GM19023 (cell line): Measurements from ENCODE around the gene SRSF1.
"Not testable (repeated sequence)": the region's sequence is repeated elsewhere in the genome, so short reads cannot be mapped to it uniquely, and the experiment has no call there.

Source experiments
- ATAC-seq: cut with Tn5 transposase; IDR thresholded peaks from one replicate; pipeline ENCODE4 v1.9.1; 2021; ENCODE audit warnings: mild to moderate bottlenecking, moderate library complexity; ENCODE audit not compliant: unreplicated experiment

The SRSF1 gene

GRCh38 chr17:57991537-57991936 lies 15.5 kb downstream of the SRSF1 start:
- no peak for ATAC-seq

GRCh38 chr17:57990037-57990436 lies 17.0 kb downstream of the SRSF1 start:
- no peak for ATAC-seq

GRCh38 chr17:57988301-57989250 lies 18.5 kb downstream of the SRSF1 start:
- ATAC-seq = peak; percentile 74

- peak; percentile 69 for ATAC-seq
Observed at GRCh38 chr17:57987581-57988300, 19.3 kb downstream of the SRSF1 start, which contains the start of gene VEZF1. Gene VEZF1, minus strand, starts transcription at chr17:57988254. Its CDS starts 143 bp downstream, at chr17:57988111.

- ATAC-seq = peak; percentile 10
Observed at GRCh38 chr17:57986841-57987580, 20.0 kb downstream of the SRSF1 start.

- no peak for ATAC-seq
Observed at GRCh38 chr17:57985675-57985974, 21.4 kb downstream of the SRSF1 start.

DNA sequence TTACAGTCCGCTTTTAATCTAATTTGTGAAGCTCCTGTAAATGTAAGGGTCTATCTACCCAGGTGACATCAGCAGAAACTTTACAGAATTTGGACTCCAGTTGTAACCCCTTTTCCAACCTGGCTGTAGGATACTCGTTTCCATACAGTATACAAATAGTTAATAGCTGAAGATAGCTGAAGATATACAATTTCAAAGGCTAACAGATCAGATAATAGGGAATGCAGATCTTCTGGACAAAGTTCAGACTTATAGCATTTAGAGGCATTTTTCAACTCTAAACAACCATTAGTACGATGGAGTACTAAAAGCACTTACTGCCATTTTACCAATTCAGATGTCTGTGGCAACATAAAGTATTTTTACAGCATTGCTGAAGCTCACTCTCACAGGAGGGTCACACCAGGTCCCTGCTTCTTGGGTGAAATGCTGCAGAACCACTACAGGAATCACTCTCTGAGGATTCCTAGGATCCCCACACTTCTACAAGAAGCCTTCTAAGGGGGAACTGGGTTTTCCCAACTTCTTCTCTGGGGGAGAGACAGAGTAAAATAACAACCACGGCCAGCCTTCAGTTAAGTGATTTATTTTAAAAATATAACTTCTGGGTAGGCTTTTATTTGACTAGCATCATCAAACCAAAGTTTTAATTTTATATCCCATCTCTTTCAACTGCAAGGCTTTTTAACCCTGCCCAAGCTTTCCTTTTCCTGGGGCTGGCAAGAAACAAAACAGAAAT lies 21.9 kb downstream of the SRSF1 start:
- no peak for ATAC-seq

GRCh38 chr17:57984261-57984890 lies 22.7 kb downstream of the SRSF1 start:
- ATAC-seq = no peak

DNA sequence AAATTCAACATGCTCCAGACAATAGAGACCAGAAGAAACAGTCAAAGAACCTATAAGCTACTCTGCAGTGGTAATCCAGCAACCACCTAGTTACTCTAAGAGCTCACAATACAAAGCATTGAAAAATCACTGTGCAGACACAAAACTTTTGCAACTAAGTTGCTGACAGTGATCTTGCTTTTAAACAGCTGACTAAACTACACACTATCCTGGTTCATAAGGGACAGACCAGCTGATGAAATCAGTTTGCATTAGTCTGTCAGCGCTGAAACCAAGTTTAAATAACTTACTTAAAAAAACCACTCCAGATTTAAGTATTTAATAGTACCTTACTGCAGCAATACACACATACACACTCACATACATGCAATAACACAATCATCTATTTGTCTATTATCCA lies 23.6 kb downstream of the SRSF1 start:
- ATAC-seq = no peak

DNA sequence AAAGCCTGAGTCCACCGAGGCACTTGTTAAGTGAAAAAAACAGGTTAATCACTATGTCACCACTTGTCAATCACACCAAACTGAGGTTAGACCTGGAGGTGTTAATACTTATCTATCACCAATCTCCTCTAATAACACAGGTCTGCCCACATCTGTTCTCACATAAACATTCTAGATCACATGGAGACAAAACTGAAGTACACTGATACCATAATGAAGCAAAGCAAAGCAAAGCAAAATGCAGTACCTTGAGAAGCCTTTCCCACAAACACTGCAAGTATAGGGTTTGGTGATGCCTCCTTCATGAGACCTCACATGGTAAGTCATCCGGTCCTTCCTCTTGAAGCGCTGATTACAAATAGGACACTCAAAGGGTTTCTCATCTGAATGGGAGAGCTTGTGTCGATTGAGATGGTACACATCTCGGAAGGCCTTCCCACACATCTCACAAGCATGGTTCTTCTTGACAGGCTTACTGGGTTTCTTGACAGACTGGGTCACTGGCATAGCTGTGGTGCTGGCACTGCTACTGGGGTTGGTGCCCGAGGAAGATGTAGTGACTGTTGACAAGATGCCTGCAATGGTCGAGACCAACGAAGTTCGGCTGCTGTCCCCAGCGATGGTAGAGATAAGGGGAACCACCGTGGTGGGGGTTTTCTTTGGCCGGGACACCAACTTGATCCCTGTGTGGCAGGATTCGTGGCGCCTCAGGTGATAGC lies 24.4 kb downstream of the SRSF1 start:
- no peak for ATAC-seq

- no peak for ATAC-seq
Observed at GRCh38 chr17:57980522-57980921, 26.5 kb downstream of the SRSF1 start.

DNA sequence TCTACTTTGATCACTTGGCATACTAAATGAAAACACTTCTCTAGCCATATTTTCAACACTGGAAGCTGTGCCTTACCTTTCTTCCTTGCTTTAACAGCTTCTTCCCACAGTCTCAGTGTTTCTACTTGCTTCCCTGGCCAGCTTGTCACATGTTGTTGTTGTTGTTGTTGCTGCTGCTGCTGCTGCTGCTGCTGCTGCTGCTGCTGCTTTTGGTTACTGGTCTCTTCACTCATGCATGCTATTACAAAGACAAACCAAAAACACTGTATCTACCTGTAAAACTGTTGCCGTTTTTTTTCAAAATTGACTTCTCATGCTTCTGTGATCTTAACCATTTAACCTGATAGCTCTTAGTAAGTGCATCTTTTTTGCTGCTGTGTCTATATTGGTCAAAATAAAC lies 28.0 kb downstream of the SRSF1 start:
- ATAC-seq = no peak

DNA sequence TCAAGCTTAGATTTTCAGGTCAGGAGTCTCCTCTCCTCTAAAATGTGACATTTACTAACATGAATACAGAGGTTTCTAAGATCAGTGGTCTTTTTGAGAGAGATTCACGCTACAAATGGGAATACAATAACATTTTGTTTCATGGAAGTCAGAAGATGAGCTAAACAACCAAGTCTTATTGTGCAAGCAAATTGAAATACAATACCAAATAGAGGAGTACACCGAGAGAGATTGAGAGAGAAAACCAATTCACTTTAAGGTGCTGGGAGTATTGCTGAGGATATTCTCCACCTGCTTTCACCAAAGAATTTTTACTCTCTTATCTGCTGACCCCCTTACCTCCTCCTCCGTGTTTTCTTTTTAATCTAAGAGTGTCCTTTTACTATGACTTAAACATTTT lies 30.5 kb downstream of the SRSF1 start:
- no peak for ATAC-seq

DNA sequence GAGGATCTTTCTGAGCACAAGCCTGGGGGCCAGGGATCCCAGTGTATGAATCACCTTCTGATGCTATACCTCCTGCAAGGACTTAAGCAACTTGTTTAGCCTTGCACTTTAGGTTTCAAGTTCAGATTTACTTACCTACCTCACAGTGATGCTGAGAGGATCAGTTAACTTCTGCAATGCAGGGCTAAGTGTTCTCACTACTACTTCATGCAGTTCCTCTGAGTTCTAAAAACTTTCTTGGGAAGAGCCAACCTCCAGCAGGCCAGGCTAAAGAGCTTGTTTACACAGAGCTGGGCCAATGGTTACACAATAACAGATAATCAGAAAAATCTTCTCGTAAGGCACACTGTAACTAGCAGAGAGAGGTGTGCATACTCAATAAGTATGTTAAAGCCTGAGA lies 32.0 kb downstream of the SRSF1 start:
- ATAC-seq = no peak

- not testable (repeated sequence) for ATAC-seq
Observed at GRCh38 chr17:57974053-57974824, 32.8 kb downstream of the SRSF1 start.

DNA sequence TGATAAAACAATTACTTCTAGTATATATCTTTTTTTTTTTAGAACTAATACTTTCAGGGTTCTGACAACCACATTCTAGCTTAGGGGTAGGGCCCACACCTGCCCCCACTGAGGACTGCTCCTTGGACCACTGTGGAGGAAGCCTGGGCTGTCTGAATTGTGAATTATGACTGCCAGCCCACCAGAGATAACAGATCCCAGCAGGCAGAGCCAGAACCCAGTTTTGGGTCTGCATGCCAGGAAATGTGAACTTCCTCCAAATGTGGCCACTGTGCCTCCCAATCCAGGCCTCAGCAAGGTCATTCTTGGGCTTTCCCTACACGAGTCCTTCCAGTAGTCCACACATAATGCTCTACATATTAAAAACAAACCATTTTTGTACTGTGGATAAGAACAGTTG lies 34.9 kb downstream of the SRSF1 start:
- ATAC-seq = no peak

DNA sequence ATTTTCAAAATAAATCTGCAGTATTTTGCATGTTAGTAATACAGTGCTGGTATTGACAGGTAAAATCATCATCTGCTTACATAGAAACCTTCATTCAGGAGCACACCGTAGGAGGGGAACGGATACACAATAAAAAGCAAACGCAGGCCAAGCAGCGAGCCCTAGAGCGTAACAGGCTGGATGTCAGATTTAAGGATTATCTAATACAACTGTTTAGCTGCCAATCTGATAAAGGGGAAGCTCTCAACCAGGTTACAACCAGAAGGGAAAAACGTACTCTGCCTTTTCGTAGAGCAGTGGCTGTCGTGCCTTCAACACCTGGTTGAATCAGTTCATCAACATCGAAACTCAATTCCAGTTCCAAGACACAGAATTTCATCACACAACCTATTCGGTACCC lies 35.5 kb downstream of the SRSF1 start:
- no peak for ATAC-seq

- no peak for ATAC-seq
Observed at GRCh38 chr17:57970710-57971109, 36.3 kb downstream of the SRSF1 start.

DNA sequence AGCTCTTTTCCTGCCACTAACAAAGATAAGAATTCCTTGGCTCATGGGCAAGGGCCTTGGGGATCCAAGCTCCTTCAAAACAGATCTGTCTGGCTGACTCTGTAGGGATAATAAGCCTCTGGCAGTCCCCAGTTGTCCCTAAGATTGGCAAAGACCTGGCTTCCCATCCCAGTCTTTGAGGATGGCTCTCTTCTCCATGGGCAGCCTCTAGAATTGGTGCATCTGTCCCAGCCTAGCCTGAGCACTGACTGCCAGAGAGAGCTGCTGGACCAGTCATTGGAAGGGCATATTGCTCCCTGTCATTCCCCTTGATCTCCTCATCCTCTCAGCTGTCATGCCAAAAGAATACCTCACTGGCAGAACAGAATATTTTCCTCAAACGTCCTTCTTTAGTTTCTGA lies 38.6 kb downstream of the SRSF1 start:
- ATAC-seq = no peak
